Small intestine (tissue), 7 donors: ENCODE results near the gene C2orf92. TPM values are rescaled to one million over a fixed set of nuclear protein-coding genes. Genes with fewer than 3 reads are reported as not detected.

Experiments
- DNase-seq, 2 donors: peaks; one replicate each; pipeline versions ENCODE4 v3.0.0 to v3.0.0-alpha.2; 2013
- FAIRE-seq: peaks from 2 replicates; lab custom pipeline; 2012; peaks lifted over from hg19 to GRCh38; lab: Jason Lieb, UNC
- H3K27ac ChIP-seq, 3 donors: one replicate each; pipeline ENCODE4 v1.5.1; 2013; ENCODE audit warnings: low read length in 2 of 3, mild to moderate bottlenecking in 2 of 3, control low read depth in 1 of 3, inconsistent platforms in 1 of 3, low read depth in 1 of 3, moderate library complexity in 1 of 3
- H3K27me3 ChIP-seq, 3 donors: one replicate each; pipeline ENCODE4 v1.6.1; 2013; ENCODE audit warnings: low read length in 3 of 3, inconsistent platforms in 1 of 3; ENCODE audit not compliant: control insufficient read depth in 3 of 3, insufficient read depth in 3 of 3
- H3K36me3 ChIP-seq, 3 donors: one replicate each; pipeline ENCODE4 v1.6.1; 2013; ENCODE audit warnings: low read length in 3 of 3, inconsistent platforms in 1 of 3, low read depth in 1 of 3, mild to moderate bottlenecking in 1 of 3, moderate library complexity in 1 of 3; ENCODE audit not compliant: control insufficient read depth in 3 of 3, insufficient read depth in 2 of 3
- H3K4me1 ChIP-seq, 3 donors: one replicate each; pipeline ENCODE4 v1.6.1; 2013; ENCODE audit warnings: low read length in 2 of 3, inconsistent platforms in 1 of 3, low read depth in 1 of 3, mild to moderate bottlenecking in 1 of 3, moderate library complexity in 1 of 3; ENCODE audit not compliant: control insufficient read depth in 3 of 3, insufficient read depth in 2 of 3
- H3K4me3 ChIP-seq, 3 donors: one replicate each; pipeline ENCODE4 v1.5.1; 2013; ENCODE audit warnings: low read length in 3 of 3, control low read depth in 1 of 3, inconsistent platforms in 1 of 3, low read depth in 1 of 3, mild to moderate bottlenecking in 1 of 3, moderate library complexity in 1 of 3
- H3K9me3 ChIP-seq, 2 donors: one replicate each; pipeline ENCODE4 v1.6.1; 2013; ENCODE audit warnings: low read depth in 1 of 2, low read length in 1 of 2; ENCODE audit not compliant: control insufficient read depth in 2 of 2, insufficient read depth in 1 of 2
- WGBS, 3 donors: extraction: QIAGEN DNeasy Blood & Tissue Kit; methylation state at CpG; one replicate each; pipeline ENCODE4 v1.1.7; 2013; 5-methylcytosine and 5-hydroxymethylcytosine counted together
- polyA plus RNA-seq, 4 donors: library from polyadenylated mRNA; stranded (reverse) in 3 of 4; unstranded in 1 of 4; fragments of 200-250 nt in 3 of 4; fragments of 120-200 nt in 1 of 4; gene quantifications; one replicate each; pipeline versions ENCODE4 v1.2.1 to v1.2.3, GENCODE V29; 2013
- donor health status: healthy with polysubstance abuse.
- donor health status: control.
- donor health status: control.
- donor health status: Bipolar disorder and iron deficiency.
- donor health status: healthy.

C2orf92 gene
- polyA plus RNA-seq, 4 donors = 1.4 to 16.7 (median 11.1) TPM

GRCh38 chr2:97751752-97752151 lies 82.2 kb downstream of the C2orf92 start:
- no peak overlapping the region for H3K27ac ChIP-seq
- H3K9me3 ChIP-seq = no peaks in the 10 kb centered on the region
- DNase-seq (no peak), FAIRE-seq (no peak)
- H3K4me1 ChIP-seq = no peaks in the 10 kb centered on the region
- no peak overlapping the region for H3K4me3 ChIP-seq
- 59 to 84% (median 73%) methylated on average over 3 of the region's 3 CpGs for whole genome bisulfite sequencing, 3 donors
- peaks cover 5 to 28% (median 13%) of the 10 kb centered on the region in 3 donors for H3K36me3 ChIP-seq
- H3K27me3 ChIP-seq = no peaks in the 10 kb centered on the region

Other genes with a start within 250 kb of the C2orf92 start
- 10 to 100 TPM in 1 of 4 donors, 1 to 10 TPM in 3; 2.4 to 24.0 (median 4.4) TPM for gene ANKRD36B, start 79.8 kb upstream of the C2orf92 start, polyA plus RNA-seq
- gene COX5B, start 23.7 kb upstream of the C2orf92 start, polyA plus RNA-seq = 1,000 to 10,000 TPM in 1 of 4 donors, 100 to 1,000 TPM in 3; 213 to 1,324 (median 783) TPM
- gene ACTR1B, start 5.7 kb upstream of the C2orf92 start, polyA plus RNA-seq = 10 to 100 TPM; 56.6 to 91.2 (median 67.4) TPM
- 10 to 100 TPM in 1 of 4 donors, 1 to 10 TPM in 3; 2.5 to 15.9 (median 3.9) TPM for gene ZAP70, start 43.9 kb downstream of the C2orf92 start, polyA plus RNA-seq